HepG2 (cell line): ENCODE results near the gene MAP2K5. TPM values are rescaled to one million over a fixed set of nuclear protein-coding genes. Genes with fewer than 3 reads are reported as not detected.

Source experiments
- ASH2L ChIP-seq: fragments of 300-600, 200-600 bp; sonication (generic); IDR thresholded peaks from 2 replicates; pipeline ENCODE4 v1.7.0; 2017; ENCODE audit warnings: low read depth, mild to moderate bottlenecking, moderate library complexity, mixed read lengths, low read length; ENCODE audit not compliant: insufficient read length
- ELF1 ChIP-seq: sonication (generic); formaldehyde crosslinking; IDR thresholded peaks from 2 replicates; pipeline ENCODE4 v1.4.0; 2020; ENCODE audit warnings: missing genetic modification reagents
- GATA4 ChIP-seq: sonication (generic); IDR thresholded peaks from 2 replicates; pipeline ENCODE4 v1.6.1; 2016; ENCODE audit warnings: antibody characterized with exemption, low read depth, borderline replicate concordance
- HES4 ChIP-seq: sonication (generic); formaldehyde crosslinking; IDR thresholded peaks from 2 replicates; pipeline ENCODE4 v1.9.0; 2021; ENCODE audit warnings: mild to moderate bottlenecking, missing genetic modification reagents, borderline replicate concordance
- HNRNPL ChIP-seq: fragments of 200-400 bp; formaldehyde crosslinking; IDR thresholded peaks from 2 replicates; pipeline ENCODE4 v1.6.1; 2017; ENCODE audit warnings: mild to moderate bottlenecking, low read depth, low read length
- KAT2B ChIP-seq: fragments of 150-350 bp; IDR thresholded peaks from 2 replicates; pipeline ENCODE4 v1.6.1; 2014; ENCODE audit warnings: low read depth, low read length, borderline replicate concordance
- KDM2A ChIP-seq: sonication (generic); formaldehyde crosslinking; IDR thresholded peaks from 2 replicates; pipeline ENCODE4 v1.4.0; 2020; ENCODE audit warnings: low read depth, missing genetic modification reagents, borderline replicate concordance
- MZF1 ChIP-seq: sonication (generic); formaldehyde crosslinking; IDR thresholded peaks from 2 replicates; pipeline ENCODE4 v1.8.1; 2023; ENCODE audit warnings: mild to moderate bottlenecking, missing genetic modification reagents, borderline replicate concordance
- NFKB2 ChIP-seq: sonication (generic); formaldehyde crosslinking; IDR thresholded peaks from 2 replicates; pipeline ENCODE4 v1.4.0; 2020; ENCODE audit warnings: missing genetic modification reagents, borderline replicate concordance
- NR2F1 ChIP-seq, 2 experiments: fragments of 450-650 bp in 1 of 2; formaldehyde crosslinking in 1 of 2; IDR thresholded peaks; 2 replicates each; pipeline versions ENCODE4 v1.5.0 to v1.6.1; 2016 to 2020; ENCODE audit warnings: mild to moderate bottlenecking in 1 of 2, missing compliant biosample characterization in 1 of 2, missing genetic modification reagents in 1 of 2, moderate library complexity in 1 of 2
- PCBP2 ChIP-seq: fragments of 200-400 bp; formaldehyde crosslinking; optimal IDR thresholded peaks from 2 replicates; pipeline ENCODE3; 2018; ENCODE audit warnings: low read length, low read depth; ENCODE audit not compliant: poor library complexity, severe bottlenecking
- PHF8 ChIP-seq: sonication (generic); formaldehyde crosslinking; IDR thresholded peaks from 2 replicates; pipeline ENCODE4 v1.5.0; 2020; ENCODE audit warnings: missing genetic modification reagents
- ZNF256 ChIP-seq: sonication (generic); formaldehyde crosslinking; conservative IDR thresholded peaks from 2 replicates; pipeline ENCODE4 v1.4.0; 2020; ENCODE audit warnings: missing genetic modification reagents
- ZNF383 ChIP-seq: sonication (generic); formaldehyde crosslinking; IDR thresholded peaks from 2 replicates; pipeline ENCODE4 v1.4.0; 2020; ENCODE audit warnings: missing genetic modification reagents, mild to moderate bottlenecking, borderline replicate concordance
- ZNF510 ChIP-seq: sonication (generic); formaldehyde crosslinking; IDR thresholded peaks from 2 replicates; pipeline ENCODE4 v1.4.0; 2020; ENCODE audit warnings: low read depth, mild to moderate bottlenecking, missing genetic modification reagents
- ZNF792 ChIP-seq: IDR thresholded peaks from 2 replicates; pipeline ENCODE4 v1.6.1; 2016
- polyA plus RNA-seq, 8 experiments: library from polyadenylated mRNA; depleted of rRNA in 3 of 8; stranded (reverse) in 7 of 8; unstranded in 1 of 8; fragments of >200 nt; fragmentation: Illumina TruSeq in 4 of 8; extraction: Trizol in 4 of 8; gene quantifications; 2 replicates each; pipeline versions ENCODE4 v1.2.1 to v1.2.3, GENCODE V29; 2011 to 2016; ENCODE audit warnings: low read depth in 4 of 8, missing spikeins in 1 of 8, mixed read lengths in 1 of 8; ENCODE audit not compliant: insufficient read depth in 1 of 8
- total RNA-seq, 5 experiments: library from RNA; depleted of rRNA; stranded (reverse); fragments of >200 nt; fragmentation: Illumina TruSeq; extraction: Trizol; gene quantifications; 2 replicates each; pipeline ENCODE4 v1.2.3, GENCODE V29; 2016; ENCODE audit warnings: low read depth in 1 of 5
- TF ChIP-seq, protein P1 (sequence below): sonication (generic); formaldehyde crosslinking; IDR thresholded peaks from 2 replicates; pipeline ENCODE4 v1.4.0; 2020; ENCODE audit warnings: missing genetic modification reagents, borderline replicate concordance
- TF ChIP-seq, protein P2 (sequence below): sonication (generic); formaldehyde crosslinking; IDR thresholded peaks from 2 replicates; pipeline ENCODE4 v1.4.0; 2020; ENCODE audit warnings: low read depth, mild to moderate bottlenecking, missing genetic modification reagents
- TF ChIP-seq, protein P3 (sequence below): sonication (generic); formaldehyde crosslinking; IDR thresholded peaks from 2 replicates; pipeline ENCODE4 v1.4.0; 2020; ENCODE audit warnings: missing genetic modification reagents, mild to moderate bottlenecking, borderline replicate concordance
- TF ChIP-seq, protein P4 (sequence below): sonication (generic); formaldehyde crosslinking; conservative IDR thresholded peaks from 2 replicates; pipeline ENCODE4 v1.5.0; 2020; ENCODE audit warnings: missing genetic modification reagents

Gene MAP2K5
- total and polyA plus RNA-seq, 2 of the 13 experiments (the other 11 are each of a cell fraction or from before 2014, with no cell fraction given): 4.0 to 4.3 TPM

DNA sequence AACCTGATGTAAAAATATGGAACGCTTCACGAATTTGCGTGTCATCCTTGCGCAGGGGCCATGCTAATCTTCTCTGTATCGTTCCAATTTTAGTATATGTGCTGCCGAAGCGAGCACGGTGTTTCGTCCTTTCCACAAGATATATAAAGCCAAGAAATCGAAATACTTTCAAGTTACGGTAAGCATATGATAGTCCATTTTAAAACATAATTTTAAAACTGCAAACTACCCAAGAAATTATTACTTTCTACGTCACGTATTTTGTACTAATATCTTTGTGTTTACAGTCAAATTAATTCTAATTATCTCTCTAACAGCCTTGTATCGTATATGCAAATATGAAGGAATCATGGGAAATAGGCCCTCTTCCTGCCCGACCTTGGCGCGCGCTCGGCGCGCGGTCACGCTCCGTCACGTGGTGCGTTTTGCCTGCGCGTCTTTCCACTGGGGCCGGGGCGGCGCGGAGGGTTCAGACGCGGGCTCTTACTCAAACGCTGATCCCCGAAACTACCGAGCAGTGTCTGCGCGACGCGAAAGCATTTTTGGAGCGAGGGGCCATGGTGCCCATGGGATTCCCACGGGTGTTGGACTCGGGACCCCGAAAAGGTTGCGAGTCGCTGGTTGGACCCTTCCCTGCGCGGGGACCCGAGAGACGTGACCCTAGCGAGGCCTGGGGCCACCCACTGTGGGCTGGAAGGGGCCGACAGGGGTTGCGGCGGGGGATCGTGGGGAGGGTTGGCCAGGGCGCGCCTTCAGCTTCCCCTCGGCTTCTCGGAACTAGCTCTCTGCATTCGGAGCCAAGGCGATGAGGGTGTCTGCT lies 297.6 kb downstream of the MAP2K5 start, which contains the start of gene RNU6-1 (continued):
- TF ChIP-seq GATA4: peak; percentile 34; the same call in 1 of the 2 replicates
- TF ChIP-seq, protein P1, sequence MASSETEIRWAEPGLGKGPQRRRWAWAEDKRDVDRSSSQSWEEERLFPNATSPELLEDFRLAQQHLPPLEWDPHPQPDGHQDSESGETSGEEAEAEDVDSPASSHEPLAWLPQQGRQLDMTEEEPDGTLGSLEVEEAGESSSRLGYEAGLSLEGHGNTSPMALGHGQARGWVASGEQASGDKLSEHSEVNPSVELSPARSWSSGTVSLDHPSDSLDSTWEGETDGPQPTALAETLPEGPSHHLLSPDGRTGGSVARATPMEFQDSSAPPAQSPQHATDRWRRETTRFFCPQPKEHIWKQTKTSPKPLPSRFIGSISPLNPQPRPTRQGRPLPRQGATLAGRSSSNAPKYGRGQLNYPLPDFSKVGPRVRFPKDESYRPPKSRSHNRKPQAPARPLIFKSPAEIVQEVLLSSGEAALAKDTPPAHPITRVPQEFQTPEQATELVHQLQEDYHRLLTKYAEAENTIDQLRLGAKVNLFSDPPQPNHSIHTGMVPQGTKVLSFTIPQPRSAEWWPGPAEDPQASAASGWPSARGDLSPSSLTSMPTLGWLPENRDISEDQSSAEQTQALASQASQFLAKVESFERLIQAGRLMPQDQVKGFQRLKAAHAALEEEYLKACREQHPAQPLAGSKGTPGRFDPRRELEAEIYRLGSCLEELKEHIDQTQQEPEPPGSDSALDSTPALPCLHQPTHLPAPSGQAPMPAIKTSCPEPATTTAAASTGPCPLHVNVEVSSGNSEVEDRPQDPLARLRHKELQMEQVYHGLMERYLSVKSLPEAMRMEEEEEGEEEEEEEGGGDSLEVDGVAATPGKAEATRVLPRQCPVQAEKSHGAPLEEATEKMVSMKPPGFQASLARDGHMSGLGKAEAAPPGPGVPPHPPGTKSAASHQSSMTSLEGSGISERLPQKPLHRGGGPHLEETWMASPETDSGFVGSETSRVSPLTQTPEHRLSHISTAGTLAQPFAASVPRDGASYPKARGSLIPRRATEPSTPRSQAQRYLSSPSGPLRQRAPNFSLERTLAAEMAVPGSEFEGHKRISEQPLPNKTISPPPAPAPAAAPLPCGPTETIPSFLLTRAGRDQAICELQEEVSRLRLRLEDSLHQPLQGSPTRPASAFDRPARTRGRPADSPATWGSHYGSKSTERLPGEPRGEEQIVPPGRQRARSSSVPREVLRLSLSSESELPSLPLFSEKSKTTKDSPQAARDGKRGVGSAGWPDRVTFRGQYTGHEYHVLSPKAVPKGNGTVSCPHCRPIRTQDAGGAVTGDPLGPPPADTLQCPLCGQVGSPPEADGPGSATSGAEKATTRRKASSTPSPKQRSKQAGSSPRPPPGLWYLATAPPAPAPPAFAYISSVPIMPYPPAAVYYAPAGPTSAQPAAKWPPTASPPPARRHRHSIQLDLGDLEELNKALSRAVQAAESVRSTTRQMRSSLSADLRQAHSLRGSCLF: no peak; the same call in 1 of the 2 replicates
- peak; percentile 97 for TF ChIP-seq ASH2L
- TF ChIP-seq NR2F1 (CRISPR knock-in tag; IDR thresholded peaks at IDR 0.05): no peak
- peak; percentile 56; the same call in 1 of the 2 replicates for TF ChIP-seq NFKB2 (CRISPR knock-in tag)
- TF ChIP-seq ZNF792: peak; percentile 58; the same call in 1 of the 2 replicates
- TF ChIP-seq ZNF383: no peak
- TF ChIP-seq KAT2B: no peak
- TF ChIP-seq KDM2A (CRISPR knock-in tag): peak; percentile 74; the same call in 1 of the 2 replicates
- no peak for TF ChIP-seq PCBP2
- TF ChIP-seq ELF1 (CRISPR knock-in tag): peak; percentile 72
- TF ChIP-seq, protein P2, sequence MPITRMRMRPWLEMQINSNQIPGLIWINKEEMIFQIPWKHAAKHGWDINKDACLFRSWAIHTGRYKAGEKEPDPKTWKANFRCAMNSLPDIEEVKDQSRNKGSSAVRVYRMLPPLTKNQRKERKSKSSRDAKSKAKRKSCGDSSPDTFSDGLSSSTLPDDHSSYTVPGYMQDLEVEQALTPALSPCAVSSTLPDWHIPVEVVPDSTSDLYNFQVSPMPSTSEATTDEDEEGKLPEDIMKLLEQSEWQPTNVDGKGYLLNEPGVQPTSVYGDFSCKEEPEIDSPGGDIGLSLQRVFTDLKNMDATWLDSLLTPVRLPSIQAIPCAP (CRISPR knock-in tag): no peak
- no peak for TF ChIP-seq HES4
- peak; percentile 85 for TF ChIP-seq PHF8 (CRISPR knock-in tag)
- TF ChIP-seq MZF1 (CRISPR knock-in tag): no peak
- TF ChIP-seq, protein P3, sequence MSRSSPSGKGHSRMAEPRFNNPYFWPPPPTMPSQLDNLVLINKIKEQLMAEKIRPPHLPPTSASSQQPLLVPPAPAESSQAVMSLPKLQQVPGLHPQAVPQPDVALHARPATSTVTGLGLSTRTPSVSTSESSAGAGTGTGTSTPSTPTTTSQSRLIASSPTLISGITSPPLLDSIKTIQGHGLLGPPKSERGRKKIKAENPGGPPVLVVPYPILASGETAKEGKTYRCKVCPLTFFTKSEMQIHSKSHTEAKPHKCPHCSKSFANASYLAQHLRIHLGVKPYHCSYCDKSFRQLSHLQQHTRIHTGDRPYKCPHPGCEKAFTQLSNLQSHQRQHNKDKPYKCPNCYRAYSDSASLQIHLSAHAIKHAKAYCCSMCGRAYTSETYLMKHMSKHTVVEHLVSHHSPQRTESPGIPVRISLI (CRISPR knock-in tag): no peak
- no peak for TF ChIP-seq ZNF256 (CRISPR knock-in tag)
- TF ChIP-seq HNRNPL: 0 out of 2 replicates have a peak, but pooled peaks have one; percentile 49
- TF ChIP-seq ZNF510 (CRISPR knock-in tag): no peak
- TF ChIP-seq, protein P4, sequence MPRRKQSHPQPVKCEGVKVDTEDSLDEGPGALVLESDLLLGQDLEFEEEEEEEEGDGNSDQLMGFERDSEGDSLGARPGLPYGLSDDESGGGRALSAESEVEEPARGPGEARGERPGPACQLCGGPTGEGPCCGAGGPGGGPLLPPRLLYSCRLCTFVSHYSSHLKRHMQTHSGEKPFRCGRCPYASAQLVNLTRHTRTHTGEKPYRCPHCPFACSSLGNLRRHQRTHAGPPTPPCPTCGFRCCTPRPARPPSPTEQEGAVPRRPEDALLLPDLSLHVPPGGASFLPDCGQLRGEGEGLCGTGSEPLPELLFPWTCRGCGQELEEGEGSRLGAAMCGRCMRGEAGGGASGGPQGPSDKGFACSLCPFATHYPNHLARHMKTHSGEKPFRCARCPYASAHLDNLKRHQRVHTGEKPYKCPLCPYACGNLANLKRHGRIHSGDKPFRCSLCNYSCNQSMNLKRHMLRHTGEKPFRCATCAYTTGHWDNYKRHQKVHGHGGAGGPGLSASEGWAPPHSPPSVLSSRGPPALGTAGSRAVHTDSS: peak; percentile 84; the same call in 1 of the 2 replicates
